HepG2 (cell line): ENCODE data around the gene RPL11. TPM values are rescaled to one million over a fixed set of nuclear protein-coding genes. Genes with fewer than 3 reads are reported as not detected.
"Not testable (repeated sequence)": the region's sequence is repeated elsewhere in the genome, so short reads cannot be mapped to it uniquely, and the experiment has no call there.

Experiments
- ATAC-seq: fragments of 200-7000 bp; cut with Tn5 transposase; 3 replicates; pipeline ENCODE4 v1.9.1; 2020; ENCODE audit warnings: mild to moderate bottlenecking, moderate library complexity
- BruUV-seq: library from RNA; stranded (reverse); fragments of 400-500 nt; replicated peaks from 2 replicates; lab custom pipeline; 2021; lab: Mats Ljungman, UMichigan
- CTCF ChIA-PET: fragments of 300-600 bp; formaldehyde crosslinking; extraction: SDS; loops from one replicate; lab custom pipeline; 2021; ENCODE audit warnings: low total read pairs, inconsistent platforms, low intra/inter-chr PET ratio; lab: Yijun Ruan, JAX
- POLR2A ChIA-PET: fragments of 350-600 bp; sonication (Branson Sonifier 250); formaldehyde crosslinking; loops from one replicate; lab custom pipeline; 2020; ENCODE audit warnings: antibody characterized with exemption, inconsistent platforms; lab: Yijun Ruan, JAX
- DNase-seq: peaks from one replicate; pipeline ENCODE4 v3.0.0-alpha.2; 2015; ENCODE audit warnings: low spot score
- FAIRE-seq: peaks from 3 replicates; lab custom pipeline; 2011; peaks lifted over from hg19 to GRCh38; lab: Jason Lieb, UNC
- H2AFZ ChIP-seq: one replicate; pipeline ENCODE4 v1.6.1; 2011; ENCODE audit warnings: low read length, inconsistent platforms
- H3K27ac ChIP-seq: fragments of 300-600 bp; 3 replicates; pipeline ENCODE4 v1.8.0; 2011; ENCODE audit warnings: mixed run types, mild to moderate bottlenecking, mixed read lengths, low read length, inconsistent platforms; ENCODE audit not compliant: insufficient read depth; ENCODE audit errors: extremely low read length
- H3K27me3 ChIP-seq, 2 experiments: fragments of 200-600 bp in 1 of 2; 2 replicates in 1 of 2; 3 replicates in 1 of 2; pipeline versions ENCODE4 v1.6.0 to v1.8.0; 2011; ENCODE audit warnings: low read length in 2 of 2, mild to moderate bottlenecking in 2 of 2, moderate library complexity in 2 of 2, inconsistent platforms in 1 of 2; ENCODE audit not compliant: insufficient read depth in 2 of 2, control insufficient read depth in 1 of 2
- H3K36me3 ChIP-seq, 2 experiments: fragments of 200-600 bp in 1 of 2; replicated peaks in 1 of 2; 2 replicates in 1 of 2; 3 replicates in 1 of 2; pipeline versions ENCODE4 v1.5.1 to v1.8.0; 2011; ENCODE audit warnings: low read length in 2 of 2, inconsistent platforms in 1 of 2; ENCODE audit not compliant: insufficient read depth in 2 of 2, control insufficient read depth in 1 of 2
- H3K4me1 ChIP-seq: 2 replicates; pipeline ENCODE4 v1.5.1; 2012; ENCODE audit warnings: low read length, inconsistent platforms; ENCODE audit not compliant: insufficient read depth
- H3K4me2 ChIP-seq: 2 replicates; pipeline ENCODE4 v1.6.0; 2011; ENCODE audit warnings: low read depth, low read length, inconsistent platforms
- H3K4me3 ChIP-seq, 3 experiments: fragments of 200-600 bp in 1 of 3; sonication (generic), shearing (Covaris generic) in 1 of 3; replicated peaks in 1 of 3; 2 replicates each; pipeline ENCODE4 v1.5.1; 2011 to 2016; ENCODE audit warnings: low read length in 3 of 3, inconsistent platforms in 2 of 3, low read depth in 2 of 3, mild to moderate bottlenecking in 2 of 3, control low read depth in 1 of 3, mixed read lengths in 1 of 3; ENCODE audit not compliant: insufficient read depth in 1 of 3
- H3K79me2 ChIP-seq: one replicate; pipeline ENCODE4 v1.6.1; 2011; ENCODE audit warnings: low read length, inconsistent platforms; ENCODE audit not compliant: insufficient read depth
- H3K9ac ChIP-seq: 2 replicates; pipeline ENCODE4 v1.6.0; 2011; ENCODE audit warnings: mild to moderate bottlenecking, low read depth, low read length, inconsistent platforms; ENCODE audit not compliant: insufficient read depth
- H3K9me3 ChIP-seq: 2 replicates; pipeline ENCODE4 v1.5.1; 2012; ENCODE audit warnings: mild to moderate bottlenecking, low read length
- H4K20me1 ChIP-seq: 2 replicates; pipeline ENCODE4 v1.6.0; 2011; ENCODE audit warnings: inconsistent platforms, mild to moderate bottlenecking, low read length, moderate library complexity; ENCODE audit not compliant: insufficient read depth
- WGBS: methylation state at CpG from one replicate; pipeline ENCODE4 v1.1.6; 2017; ENCODE audit warnings: low lambda C conversion rate; 5-methylcytosine and 5-hydroxymethylcytosine counted together
- in situ Hi-C: cut with HindIII; loops from 2 replicates; pipeline ENCODE4 v1.10.0; 2017; ENCODE audit warnings: low pct_unique_long_range_greater_than_20kb; ENCODE audit not compliant: extremely low pct_ligation_motif_present
- intact Hi-C: fragments of 100-400 bp; cut with micrococcal nuclease; formaldehyde crosslinking; loops from one replicate; pipeline ENCODE4 v1.10.0; 2022; ENCODE audit not compliant: unreplicated experiment
- polyA plus RNA-seq, 8 experiments: library from polyadenylated mRNA; depleted of rRNA in 3 of 8; stranded (reverse) in 7 of 8; unstranded in 1 of 8; fragments of >200 nt; fragmentation: Illumina TruSeq in 4 of 8; extraction: Trizol in 4 of 8; gene quantifications; 2 replicates each; pipeline versions ENCODE4 v1.2.1 to v1.2.3, GENCODE V29; 2011 to 2016; ENCODE audit warnings: low read depth in 4 of 8, missing spikeins in 1 of 8, mixed read lengths in 1 of 8; ENCODE audit not compliant: insufficient read depth in 1 of 8
- total RNA-seq, 5 experiments: library from RNA; depleted of rRNA; stranded (reverse); fragments of >200 nt; fragmentation: Illumina TruSeq; extraction: Trizol; gene quantifications; 2 replicates each; pipeline ENCODE4 v1.2.3, GENCODE V29; 2016; ENCODE audit warnings: low read depth in 1 of 5

RPL11 gene
- total and polyA plus RNA-seq, 2 of the 13 experiments (the other 11 are each of a cell fraction or from before 2014, with no cell fraction given) = 1,682 to 2,010 TPM

GRCh38 chr1:23687680-23688079, 3.9 kb upstream of the RPL11 start:
- H4K20me1 ChIP-seq, H3K36me3 ChIP-seq, H2AFZ ChIP-seq, intact Hi-C loops, FAIRE-seq, POLR2A ChIA-PET, H3K27me3 ChIP-seq, H3K4me3 ChIP-seq, H3K27ac ChIP-seq, H3K9ac ChIP-seq, BruUV-seq, CTCF ChIA-PET, in situ Hi-C loops, ATAC-seq, H3K4me2 ChIP-seq, H3K9me3 ChIP-seq, DNase-seq, H3K4me1 ChIP-seq: not testable (repeated sequence)
- peaks cover 11% of the 10 kb centered on the region for H3K79me2 ChIP-seq
- WGBS = 17% methylated on average over 3 of the region's 3 CpGs

- H3K9ac ChIP-seq, H3K27me3 ChIP-seq, H3K9me3 ChIP-seq, CTCF ChIA-PET, H2AFZ ChIP-seq, BruUV-seq, H3K36me3 ChIP-seq, POLR2A ChIA-PET, intact Hi-C loops, in situ Hi-C loops, H3K27ac ChIP-seq, H3K4me3 ChIP-seq, H3K4me2 ChIP-seq, DNase-seq, ATAC-seq, FAIRE-seq: not testable (repeated sequence)
- peaks cover 15% of the 10 kb centered on the region for H4K20me1 ChIP-seq
- H3K4me1 ChIP-seq = peaks cover 11% of the 10 kb centered on the region
- peaks cover 17% of the 10 kb centered on the region for H3K79me2 ChIP-seq
- WGBS = 87% methylated on average over 6 of the region's 33 CpGs
Measured at GRCh38 chr1:23688281-23688680, 3.3 kb upstream of the RPL11 start.
